ENCODE measurements around the gene AGBL4.

GRCh38 chr1:48552903-48553606, 1470.7 kb downstream of the AGBL4 start:
- TF ChIP-seq USF2 (IDR thresholded peaks at IDR 0.05; ENCODE audit: low read depth, low read length) (no peak), POLR2A (IDR thresholded peaks at IDR 0.05; ENCODE audit: low read depth, low read length) (no peak), CTCF (conservative IDR thresholded peaks at IDR 0.05; ENCODE audit: low read depth, low read length) (no peak), MAZ (IDR thresholded peaks at IDR 0.05; ENCODE audit: borderline replicate concordance, low read depth, low read length) (no peak), RFX5 (IDR thresholded peaks at IDR 0.05; ENCODE audit: low read depth, low read length) (no peak), CHD1 (IDR thresholded peaks at IDR 0.05; ENCODE audit: low read depth, low read length) (no peak), BHLHE40 (IDR thresholded peaks at IDR 0.05; ENCODE audit: low read depth, low read length) (no peak), RAD21 (IDR thresholded peaks at IDR 0.05; ENCODE audit: low read length) (no peak), MAFK (IDR thresholded peaks at IDR 0.05; ENCODE audit: low read depth, low read length) (no peak), RCOR1 (IDR thresholded peaks at IDR 0.05; ENCODE audit: insufficient replicate concordance, low read length) (no peak)
